ENCODE results near the gene HSP90AB1.

Gene HSP90AB1

DNA sequence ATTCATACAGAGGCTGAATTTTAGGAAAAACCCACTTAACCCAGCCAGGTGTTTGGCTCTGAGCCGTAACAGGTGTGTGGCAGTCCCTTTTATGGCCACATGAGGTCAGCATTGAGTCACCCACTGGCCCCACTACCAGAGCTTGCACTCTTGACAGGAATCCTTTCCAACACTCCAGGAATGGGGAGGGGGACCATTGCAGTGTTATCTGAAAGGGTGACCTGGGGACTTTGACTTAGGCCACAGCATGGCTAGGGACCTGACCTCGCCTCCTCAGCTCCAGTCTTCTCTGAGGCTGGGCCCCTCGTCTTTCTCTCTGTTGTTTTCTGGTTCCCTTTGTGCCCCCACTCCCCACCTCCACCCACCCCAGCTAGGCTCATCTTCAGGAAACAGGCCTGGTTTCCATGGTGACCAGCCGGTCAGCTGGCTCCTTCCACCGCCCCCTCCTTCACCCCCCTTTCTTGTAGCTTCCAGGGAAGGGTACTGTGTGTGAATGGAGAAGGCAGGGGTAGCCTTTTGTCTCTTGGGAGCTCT is 21.3 kb downstream of the HSP90AB1 start:
- DNase-seq (ENCODE audit: low read depth, low spot score) = peak; percentile 70

DNA sequence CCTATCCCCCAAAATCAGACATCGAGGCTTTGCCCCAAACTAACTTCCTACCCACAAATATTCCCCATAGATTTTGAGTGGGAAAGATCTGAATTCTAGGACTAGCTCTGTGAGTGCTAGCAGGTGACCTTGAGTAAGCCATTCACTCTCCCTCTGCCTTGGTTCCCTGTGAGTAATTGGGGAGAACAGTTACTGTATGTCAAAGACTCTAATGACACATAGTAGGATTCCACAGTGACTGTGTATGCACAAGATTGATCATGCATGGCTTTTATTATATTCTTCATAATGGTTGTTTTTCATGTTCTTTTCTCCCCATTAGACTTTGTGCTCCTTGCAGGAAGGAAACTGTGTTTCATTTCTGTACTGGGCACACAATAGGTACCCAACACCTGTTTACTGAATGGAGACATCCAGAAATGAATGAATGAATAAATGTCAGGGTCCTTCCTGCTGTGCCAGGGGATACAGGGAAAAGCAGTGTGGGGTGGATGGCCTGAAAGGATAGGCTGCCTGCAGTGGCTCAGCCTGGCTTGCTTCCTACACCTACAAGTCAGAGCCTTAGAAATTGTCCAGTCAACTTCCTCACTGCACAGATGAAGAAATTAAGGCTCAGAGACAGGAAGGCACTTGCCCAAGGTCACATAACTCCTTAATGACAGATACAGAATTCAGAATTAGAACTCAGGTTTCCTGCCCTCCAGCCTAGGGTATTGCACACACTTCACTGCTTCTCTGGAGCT is 22.4 kb downstream of the HSP90AB1 start:
- no peak for DNase-seq (ENCODE audit: low read depth, low spot score)

DNA sequence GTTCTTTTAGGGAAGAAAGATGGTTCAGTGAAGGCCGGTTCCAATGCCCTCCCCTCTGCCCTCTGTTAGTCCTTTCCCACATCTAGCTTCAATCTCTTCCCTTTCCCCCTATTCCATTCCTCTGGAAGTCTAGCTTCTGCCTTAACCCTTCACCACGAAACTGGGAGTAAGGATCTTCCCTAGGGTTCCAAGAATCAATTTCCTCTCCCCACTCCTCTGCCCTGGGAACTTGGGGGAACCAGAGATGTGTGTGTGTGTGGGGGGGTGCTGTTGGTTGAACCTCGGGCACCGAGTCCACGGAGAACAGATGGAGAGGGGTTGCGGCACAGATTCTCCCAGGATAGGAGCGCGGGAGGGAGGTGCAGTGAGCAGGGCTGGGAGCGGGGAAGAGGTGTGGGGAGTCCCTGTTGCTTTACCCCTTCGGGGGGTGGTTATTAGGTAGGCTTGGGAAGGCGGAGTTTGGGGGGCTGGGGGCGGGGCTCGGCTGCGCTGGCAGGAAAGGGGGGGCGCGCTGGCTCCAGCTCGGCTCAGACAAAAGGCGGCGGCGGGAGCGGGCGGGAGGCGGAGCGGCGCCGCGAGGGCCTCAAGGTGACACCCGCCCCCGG is 23.1 kb downstream of the HSP90AB1 start, which contains the start of gene TMEM151B:
Gene TMEM151B (plus strand): TSS at position 530 of the 605 bp plus-strand sequence. CDS start 293 bp downstream, outside the sequence.
- no peak for DNase-seq (ENCODE audit: low read depth, low spot score)

DNA sequence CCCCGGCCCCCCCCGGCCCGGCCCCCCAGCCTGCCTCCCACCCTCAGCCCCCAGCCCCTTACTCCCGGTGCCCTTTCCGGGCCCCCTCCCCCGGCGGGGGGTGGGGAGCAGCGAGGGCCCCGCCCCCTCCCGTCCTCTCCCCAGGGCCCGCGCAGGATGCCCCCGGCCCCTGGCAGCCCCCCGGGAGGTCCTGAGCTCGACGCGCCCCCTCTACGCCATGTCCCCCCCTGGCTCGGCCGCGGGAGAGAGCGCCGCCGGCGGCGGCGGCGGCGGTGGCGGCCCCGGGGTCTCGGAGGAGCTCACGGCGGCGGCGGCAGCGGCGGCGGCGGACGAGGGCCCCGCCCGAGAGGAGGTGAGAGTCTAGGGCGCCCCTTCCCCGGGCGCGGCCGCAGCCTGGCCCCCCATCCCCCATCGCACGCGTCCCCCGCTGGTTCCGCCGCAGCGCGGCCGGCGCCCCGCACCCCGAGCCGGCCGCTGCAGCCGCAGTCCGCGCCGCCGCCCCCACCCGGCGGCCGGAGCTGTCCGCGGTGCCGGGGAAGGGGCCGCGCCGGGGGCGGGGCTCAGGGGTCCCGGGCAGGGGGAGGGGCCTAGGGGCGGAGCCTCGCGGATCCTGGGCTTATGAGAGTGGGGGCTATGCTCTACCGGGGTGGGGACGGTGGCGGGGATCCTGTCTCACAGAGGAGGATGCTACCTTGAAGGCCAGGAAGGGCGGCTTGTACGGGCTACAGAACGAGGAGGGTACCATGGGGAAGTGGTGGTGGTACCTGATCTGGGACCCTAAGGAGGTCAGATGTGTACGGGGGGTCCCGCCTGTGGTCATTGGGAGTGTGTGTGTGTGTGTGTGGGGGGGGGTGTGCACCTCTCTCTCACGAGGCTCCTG is 23.9 kb downstream of the HSP90AB1 start:
- DNase-seq (ENCODE audit: low read depth, low spot score) = peak; percentile 35

DNA sequence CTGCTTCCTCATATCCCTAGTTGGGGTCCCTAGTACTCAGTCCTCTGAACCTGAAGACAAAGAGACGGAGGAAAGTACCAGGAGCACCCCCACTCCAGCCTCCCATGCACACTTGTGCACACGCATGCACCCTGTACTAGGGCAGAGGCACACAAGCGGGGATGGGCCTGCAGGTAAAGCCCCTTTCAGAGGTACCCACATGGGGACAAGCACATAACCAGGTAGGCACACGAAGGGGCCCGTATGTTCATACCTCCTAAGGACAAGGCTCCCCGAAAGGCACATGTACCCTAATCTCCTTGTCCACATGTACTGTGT is 24.5 kb downstream of the HSP90AB1 start:
- no peak for DNase-seq (ENCODE audit: low read depth, low spot score)

DNA sequence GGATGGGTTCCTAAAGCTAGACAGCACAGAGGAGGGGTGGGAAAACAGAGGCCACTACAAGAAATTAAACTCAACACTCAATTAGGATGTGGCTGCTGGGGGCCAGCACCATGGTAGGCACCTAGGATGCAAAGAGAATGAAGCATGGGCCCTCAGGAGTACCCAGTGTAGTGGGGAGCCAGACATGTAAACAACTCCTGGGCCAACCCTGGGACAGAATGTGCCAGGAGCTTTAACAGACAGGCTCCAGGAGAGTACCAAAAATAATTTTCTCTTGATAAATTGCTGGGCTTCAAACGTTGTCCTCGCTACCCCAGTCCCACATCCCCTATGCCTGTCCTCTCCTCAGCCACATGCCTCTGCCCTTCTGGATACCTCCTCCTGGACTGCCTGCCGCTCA is 25.0 kb downstream of the HSP90AB1 start:
- no peak for DNase-seq (ENCODE audit: low read depth, low spot score)

DNA sequence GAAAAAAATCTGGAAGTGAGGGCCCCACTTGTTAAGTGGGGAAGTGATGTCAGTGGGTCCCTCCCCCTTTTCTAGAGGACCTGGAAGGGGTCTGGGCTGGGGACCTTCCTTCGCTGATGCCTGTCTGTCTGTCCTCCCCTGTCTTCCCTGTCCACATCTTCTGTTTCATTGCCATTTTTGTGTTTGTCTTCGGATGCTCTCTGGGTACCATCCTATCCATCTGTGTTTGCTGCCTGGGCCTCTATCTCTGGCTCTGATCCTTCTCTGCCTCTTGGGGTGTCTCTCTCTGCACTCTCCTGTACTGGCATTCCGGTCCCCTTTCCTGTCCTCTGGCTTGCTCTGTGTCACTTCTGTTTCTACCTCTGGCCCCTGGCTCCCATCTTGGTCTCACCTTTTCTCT is 25.6 kb downstream of the HSP90AB1 start:
- no peak for DNase-seq (ENCODE audit: low read depth, low spot score)

DNA sequence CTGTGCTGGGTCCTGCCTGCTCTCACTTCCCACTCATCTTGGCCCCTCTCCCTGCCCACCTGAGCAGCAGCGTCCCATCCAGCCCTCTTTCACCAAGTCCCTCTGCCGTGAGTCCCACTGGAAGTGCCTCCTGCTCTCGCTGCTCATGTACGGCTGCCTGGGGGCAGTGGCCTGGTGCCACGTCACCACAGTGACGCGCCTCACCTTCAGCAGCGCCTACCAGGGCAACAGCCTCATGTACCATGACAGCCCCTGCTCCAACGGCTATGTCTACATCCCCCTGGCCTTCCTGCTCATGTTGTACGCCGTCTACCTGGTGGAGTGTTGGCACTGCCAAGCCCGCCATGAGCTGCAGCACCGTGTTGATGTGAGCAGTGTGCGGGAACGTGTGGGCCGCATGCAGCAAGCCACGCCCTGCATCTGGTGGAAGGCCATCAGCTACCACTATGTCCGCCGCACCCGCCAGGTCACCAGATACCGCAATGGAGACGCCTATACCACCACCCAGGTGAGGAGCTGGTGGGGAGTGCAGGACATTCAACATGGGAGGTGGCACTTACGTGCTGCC is 26.2 kb downstream of the HSP90AB1 start:
- DNase-seq (ENCODE audit: low read depth, low spot score) = no peak

DNA sequence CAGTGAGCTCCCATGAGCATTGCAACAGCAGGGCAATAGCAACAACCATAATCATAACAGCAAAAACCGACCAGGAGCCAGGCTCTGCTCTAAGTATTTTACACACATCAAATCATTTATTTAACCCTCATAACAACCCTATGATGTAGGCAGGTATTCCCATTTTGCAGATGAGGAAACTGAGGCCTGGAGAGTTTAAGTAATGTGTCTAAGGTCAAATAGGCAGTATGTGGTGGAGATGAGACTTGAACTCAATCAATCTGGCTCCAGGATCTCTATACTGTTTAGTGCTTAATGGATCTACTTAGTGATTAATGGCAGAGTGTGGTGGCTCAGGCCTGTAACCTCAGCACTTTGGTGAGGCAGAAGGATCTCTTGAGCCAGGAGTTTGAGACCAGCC is 26.7 kb downstream of the HSP90AB1 start:
- DNase-seq (ENCODE audit: low read depth, low spot score) = no peak

DNA sequence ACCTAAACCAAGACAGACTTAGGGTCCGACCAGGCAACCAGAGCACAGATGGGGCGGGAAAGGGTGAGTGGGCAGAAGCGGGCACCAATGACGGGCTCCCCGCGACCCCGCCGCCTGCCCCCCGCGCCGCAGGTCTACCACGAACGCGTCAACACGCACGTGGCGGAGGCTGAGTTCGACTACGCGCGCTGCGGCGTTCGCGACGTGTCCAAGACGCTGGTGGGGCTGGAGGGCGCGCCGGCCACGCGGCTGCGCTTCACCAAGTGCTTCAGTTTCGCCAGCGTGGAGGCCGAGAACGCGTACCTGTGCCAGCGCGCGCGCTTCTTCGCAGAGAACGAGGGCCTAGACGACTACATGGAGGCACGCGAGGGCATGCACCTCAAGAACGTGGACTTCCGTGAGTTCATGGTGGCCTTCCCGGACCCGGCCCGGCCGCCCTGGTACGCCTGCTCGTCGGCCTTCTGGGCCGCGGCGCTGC is 28.4 kb downstream of the HSP90AB1 start:
- DNase-seq (ENCODE audit: low read depth, low spot score) = no peak

DNA sequence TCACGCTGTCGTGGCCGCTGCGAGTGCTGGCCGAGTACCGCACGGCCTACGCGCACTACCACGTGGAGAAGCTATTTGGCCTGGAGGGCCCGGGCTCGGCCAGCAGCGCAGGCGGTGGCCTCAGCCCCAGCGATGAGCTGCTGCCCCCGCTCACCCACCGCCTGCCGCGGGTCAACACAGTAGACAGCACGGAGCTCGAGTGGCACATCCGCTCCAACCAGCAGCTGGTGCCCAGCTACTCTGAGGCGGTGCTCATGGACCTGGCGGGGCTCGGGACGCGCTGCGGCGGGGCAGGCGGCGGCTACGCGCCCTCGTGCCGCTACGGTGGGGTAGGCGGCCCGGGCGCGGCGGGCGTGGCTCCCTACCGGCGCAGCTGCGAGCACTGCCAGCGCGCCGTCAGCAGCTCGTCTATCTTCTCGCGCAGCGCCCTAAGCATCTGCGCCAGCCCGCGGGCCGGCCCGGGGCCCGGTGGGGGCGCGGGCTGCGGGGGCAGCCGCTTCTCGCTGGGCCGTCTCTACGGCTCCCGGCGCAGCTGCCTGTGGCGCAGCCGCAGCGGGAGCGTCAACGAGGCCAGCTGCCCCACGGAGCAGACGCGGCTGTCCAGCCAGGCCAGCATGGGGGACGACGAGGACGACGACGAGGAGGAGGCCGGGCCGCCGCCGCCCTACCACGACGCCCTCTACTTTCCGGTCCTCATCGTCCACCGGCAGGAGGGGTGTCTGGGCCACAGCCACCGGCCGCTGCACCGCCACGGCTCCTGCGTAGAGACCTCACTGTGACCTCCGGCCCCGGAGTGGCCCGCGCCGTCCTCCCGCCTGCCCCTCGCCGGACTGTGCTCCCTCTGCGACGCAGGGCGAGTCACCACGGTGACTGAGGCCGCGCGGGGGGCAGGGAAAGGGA is 29.1 kb downstream of the HSP90AB1 start:
- peak; percentile 9 for DNase-seq (ENCODE audit: low read depth, low spot score)

DNA sequence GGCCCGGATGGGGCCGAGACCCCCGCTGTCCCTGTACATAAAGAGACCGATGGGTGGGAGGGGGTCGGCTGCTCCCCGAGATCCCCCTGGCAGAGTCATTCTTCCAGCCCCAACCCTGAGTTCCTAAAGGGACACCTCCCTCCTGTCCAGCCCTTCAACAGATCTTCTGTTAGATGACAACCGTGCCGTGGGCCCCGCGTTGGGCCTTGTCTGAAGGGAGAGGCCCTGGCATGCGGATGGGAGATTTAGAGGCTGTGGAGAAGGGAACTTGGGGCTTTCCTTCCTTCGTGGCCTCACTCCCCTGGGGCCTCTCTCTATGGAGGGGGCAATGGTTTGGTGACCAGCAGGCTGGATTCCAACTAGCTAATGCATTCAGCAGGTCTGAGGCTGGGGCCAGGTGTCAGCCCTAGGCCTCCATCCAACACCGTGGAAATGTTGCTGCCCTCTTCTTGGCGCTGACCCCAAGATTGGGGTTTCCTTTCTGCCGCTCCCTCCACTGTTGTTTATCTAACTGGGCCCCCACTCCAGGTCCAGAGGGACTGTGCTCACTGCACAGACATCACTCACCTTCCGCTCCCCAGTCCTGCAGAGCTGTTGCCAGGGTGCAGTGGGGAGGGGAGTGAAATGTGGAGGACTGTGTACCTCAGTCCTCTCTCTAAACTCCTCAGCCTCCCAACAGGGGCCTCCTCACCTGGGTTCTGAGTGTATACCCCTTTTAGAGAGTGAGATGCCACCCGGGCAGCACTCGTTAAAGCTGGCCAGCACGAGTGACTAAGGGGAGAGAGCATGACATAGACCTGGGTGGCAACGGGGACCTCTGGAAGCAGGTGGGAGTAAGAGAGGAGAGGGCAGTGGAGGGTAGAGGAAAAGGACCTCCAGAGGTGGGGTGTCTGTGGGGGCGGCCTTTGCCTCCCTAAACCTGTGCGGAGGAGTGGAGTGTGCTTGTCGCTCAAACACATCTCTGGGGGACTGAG is 30.1 kb downstream of the HSP90AB1 start:
- no peak for DNase-seq (ENCODE audit: low read depth, low spot score)

DNA sequence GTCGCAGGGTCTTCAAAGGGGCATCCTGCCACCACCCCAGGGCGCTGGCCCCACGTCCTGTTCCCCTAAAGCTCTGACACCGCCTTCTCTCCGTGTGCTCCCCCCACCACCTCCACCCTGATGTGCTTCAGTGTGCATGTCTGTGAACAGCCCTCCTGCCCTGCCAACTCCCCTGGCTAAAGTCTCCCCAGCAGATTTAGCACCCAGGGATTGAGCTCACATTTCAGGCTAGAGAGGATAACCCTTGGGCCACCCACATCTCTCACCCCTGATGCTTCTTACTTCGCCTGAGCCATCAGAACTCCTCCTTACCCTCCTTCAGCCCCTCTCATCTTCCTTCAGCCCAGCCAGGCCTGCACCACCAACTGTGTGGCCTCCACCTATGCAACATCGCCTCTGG is 30.9 kb downstream of the HSP90AB1 start:
- DNase-seq (ENCODE audit: low read depth, low spot score) = no peak

DNA sequence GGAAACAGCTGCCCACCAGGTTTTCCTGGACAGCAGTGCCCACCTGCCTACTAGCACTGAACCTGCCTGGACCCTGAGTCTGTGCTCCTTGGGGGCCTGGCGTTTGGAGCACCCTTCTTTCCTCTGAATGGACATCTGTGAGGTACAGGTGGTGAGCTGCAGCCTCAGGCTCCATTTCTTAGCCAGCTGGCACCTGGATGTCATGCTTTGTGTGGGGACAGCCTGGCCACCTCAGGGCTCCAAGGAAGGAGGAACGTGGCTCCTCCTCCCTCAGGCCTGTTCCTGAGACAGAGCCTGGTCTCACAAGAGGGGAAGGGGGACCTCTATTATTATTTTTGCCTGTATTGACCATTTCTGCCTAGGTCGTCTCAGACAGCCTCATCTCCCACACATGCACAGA is 31.4 kb downstream of the HSP90AB1 start:
- no peak for DNase-seq (ENCODE audit: low read depth, low spot score)

DNA sequence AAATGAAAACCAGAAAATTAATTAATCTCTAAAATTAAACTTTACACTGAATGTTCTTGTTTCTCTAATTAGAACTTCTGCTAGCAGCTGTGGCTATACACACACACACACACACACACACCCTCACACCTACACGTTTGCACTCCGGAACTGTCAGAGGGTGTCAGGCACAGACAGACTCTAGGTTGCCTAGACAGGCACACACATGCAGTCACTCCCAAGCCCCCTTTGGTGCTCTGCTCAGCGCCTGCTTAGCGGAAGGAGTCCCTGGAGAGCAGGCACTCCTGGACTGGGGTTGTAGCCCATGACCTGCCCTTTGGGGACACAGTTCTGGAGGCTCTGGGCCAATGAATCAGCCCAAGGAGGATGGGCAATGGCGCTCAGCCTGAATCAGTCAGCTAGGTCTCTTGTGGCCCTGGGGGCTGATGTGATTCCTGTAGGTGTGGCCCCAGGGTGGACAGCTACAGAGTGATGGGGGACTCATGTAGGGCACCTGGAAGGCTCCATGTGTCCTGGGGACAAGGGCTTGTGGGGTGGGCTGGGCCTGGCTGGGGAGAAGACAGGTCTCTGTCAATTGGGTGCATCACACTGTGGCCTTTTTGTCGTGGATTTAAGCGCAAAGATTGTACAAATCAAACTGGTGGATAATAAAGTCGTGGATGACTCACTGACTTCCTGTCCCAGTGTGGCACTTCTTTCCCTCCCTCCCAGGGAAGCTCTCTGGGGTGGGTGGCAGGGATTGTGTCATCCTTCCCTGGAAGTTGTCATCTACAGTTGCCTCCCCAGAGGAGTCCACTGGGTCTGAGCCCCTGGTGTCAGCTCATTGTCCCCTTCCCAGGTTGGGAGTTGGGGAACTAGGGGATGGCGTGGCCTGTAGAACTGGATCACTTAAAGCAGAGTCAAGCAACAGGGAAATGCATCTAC is 32.1 kb downstream of the HSP90AB1 start:
- DNase-seq (ENCODE audit: low read depth, low spot score) = no peak

DNA sequence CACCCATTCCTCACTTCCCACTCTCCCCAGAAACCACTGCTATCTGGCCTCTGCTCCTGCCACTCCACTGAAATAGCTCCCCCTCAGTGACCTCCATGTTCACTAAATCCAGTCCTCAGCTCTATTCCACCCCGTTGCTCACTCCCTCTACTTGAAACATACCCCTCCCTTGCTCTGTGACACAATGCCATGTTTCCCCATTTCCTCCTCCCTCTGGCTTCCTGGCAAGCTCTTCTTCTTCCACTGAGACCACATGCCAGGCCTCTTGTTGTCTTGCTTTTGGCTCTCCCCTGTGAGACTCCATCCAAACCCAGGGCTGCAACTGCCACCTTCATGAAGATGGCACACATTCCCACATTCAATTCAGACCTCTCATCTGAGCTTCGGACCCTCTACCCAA is 37.2 kb downstream of the HSP90AB1 start:
- DNase-seq (ENCODE audit: low read depth, low spot score) = no peak

DNA sequence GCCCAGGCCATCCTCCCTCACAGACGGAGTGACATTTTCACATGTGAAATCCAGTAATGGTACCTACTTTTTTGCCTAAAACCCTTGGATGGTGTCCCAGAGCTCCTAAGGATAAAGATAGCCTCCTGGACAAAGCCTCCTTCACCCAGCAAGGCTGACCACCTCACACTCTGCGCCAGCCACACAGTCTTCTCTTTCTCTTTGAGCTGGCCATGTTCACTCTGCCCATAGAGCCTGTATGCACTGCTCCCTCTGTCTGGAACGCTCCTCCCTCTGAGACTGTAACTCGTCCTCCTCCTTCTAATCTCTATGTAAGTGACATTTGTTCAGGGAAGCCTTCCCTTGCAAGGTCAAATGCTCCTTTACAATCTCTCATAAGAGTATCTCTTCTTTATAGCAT is 38.0 kb downstream of the HSP90AB1 start:
- no peak for DNase-seq (ENCODE audit: low read depth, low spot score)

DNA sequence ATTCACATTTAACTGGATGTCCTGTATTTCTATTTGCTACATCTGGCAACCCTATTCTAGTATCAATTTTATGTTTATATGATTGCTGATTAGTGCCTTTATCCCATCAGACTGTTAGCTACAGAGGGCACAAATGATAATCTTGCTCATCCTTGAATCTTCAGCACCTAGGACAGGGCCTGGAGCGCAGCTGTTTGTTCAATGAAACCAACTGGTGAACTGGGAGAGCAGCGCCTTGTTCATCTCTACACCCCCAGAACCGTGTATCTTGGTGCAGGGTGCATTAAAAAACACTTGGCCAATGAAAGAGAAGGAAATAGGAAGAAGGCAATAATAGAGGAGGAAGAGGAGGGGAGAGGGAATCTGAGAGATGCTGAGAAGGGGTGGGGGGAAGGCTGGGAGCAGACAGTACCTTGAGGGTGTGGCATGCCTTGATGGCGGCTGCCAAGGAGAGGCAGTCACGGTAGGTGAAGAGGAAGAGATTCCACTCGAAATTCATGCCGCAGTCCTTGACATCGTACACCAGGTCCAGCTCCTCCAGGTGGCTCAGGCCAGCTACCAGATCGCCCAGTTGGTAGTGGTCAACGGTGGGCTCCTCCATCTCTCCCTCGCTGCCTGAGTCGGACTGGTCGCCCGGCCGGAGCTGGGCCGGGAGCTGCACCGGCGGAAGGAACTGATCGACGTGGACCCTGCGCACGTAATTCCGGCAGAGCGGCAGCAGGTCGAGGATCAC is 38.8 kb downstream of the HSP90AB1 start:
- peak; percentile 45 for DNase-seq (ENCODE audit: low read depth, low spot score)
